Liver (tissue), 9 donors: ENCODE measurements around the gene EBF3. TPM values are rescaled to one million over a fixed set of nuclear protein-coding genes. Genes with fewer than 3 reads are reported as not detected.

Source experiments
- DNase-seq: peaks from one replicate; pipeline ENCODE4 v3.0.0-alpha.2; 2017; ENCODE audit warnings: low spot score
- H3K27ac ChIP-seq, 2 donors: one replicate each; pipeline ENCODE4 v1.7.0; 2013; ENCODE audit warnings: inconsistent platforms in 2 of 2, low read length in 2 of 2, control low read depth in 1 of 2, low read depth in 1 of 2, mild to moderate bottlenecking in 1 of 2
- H3K27me3 ChIP-seq, 4 donors: one replicate each; pipeline versions ENCODE4 v1.6.1 to v1.7.0; 2013; ENCODE audit warnings: low read length in 3 of 4, inconsistent platforms in 1 of 4, mild to moderate bottlenecking in 1 of 4, moderate library complexity in 1 of 4; ENCODE audit not compliant: control insufficient read depth in 4 of 4, insufficient read depth in 4 of 4
- H3K36me3 ChIP-seq, 4 donors: one replicate each; pipeline versions ENCODE4 v1.6.1 to v1.7.0; 2013; ENCODE audit warnings: low read length in 3 of 4, mild to moderate bottlenecking in 3 of 4, low read depth in 1 of 4, moderate library complexity in 1 of 4; ENCODE audit not compliant: control insufficient read depth in 4 of 4, insufficient read depth in 3 of 4
- H3K4me1 ChIP-seq, 4 donors: one replicate each; pipeline versions ENCODE4 v1.6.1 to v1.7.0; 2013; ENCODE audit warnings: low read length in 3 of 4, mild to moderate bottlenecking in 3 of 4, moderate library complexity in 1 of 4; ENCODE audit not compliant: control insufficient read depth in 4 of 4, insufficient read depth in 4 of 4
- H3K4me3 ChIP-seq, 3 donors: one replicate each; pipeline versions ENCODE4 v1.6.1 to v1.7.0; 2013; ENCODE audit warnings: low read length in 3 of 3, control low read depth in 1 of 3, low read depth in 1 of 3, mild to moderate bottlenecking in 1 of 3
- H3K9ac ChIP-seq, 2 donors: one replicate each; pipeline ENCODE4 v1.7.0; 2013; ENCODE audit warnings: low read length in 2 of 2, mild to moderate bottlenecking in 2 of 2, moderate library complexity in 2 of 2, control low read depth in 1 of 2, low read depth in 1 of 2
- H3K9me3 ChIP-seq, 4 donors: one replicate each; pipeline versions ENCODE4 v1.6.1 to v1.7.0; 2013; ENCODE audit warnings: low read length in 3 of 4; ENCODE audit not compliant: control insufficient read depth in 4 of 4
- FOXA1 ChIP-seq: IDR thresholded peaks from 2 replicates; pipeline ENCODE4 v1.6.1; 2016; ENCODE audit warnings: antibody characterized with exemption
- FOXA2 ChIP-seq: IDR thresholded peaks from 2 replicates; pipeline ENCODE4 v1.6.1; 2016; ENCODE audit warnings: antibody characterized with exemption
- GABPA ChIP-seq, 2 donors: IDR thresholded peaks in 1 of 2; conservative IDR thresholded peaks in 1 of 2; 2 replicates each; pipeline ENCODE4 v1.6.1; 2016; ENCODE audit warnings: antibody characterized with exemption in 2 of 2, mild to moderate bottlenecking in 1 of 2, moderate library complexity in 1 of 2
- HNF4A ChIP-seq, 2 donors: conservative IDR thresholded peaks; 2 replicates each; pipeline ENCODE4 v1.6.1; 2016; ENCODE audit warnings: antibody characterized with exemption in 2 of 2, mild to moderate bottlenecking in 2 of 2
- HNF4G ChIP-seq: IDR thresholded peaks from 2 replicates; pipeline ENCODE4 v1.6.1; 2016; ENCODE audit warnings: antibody characterized with exemption
- JUND ChIP-seq, 2 donors: IDR thresholded peaks; 2 replicates each; pipeline ENCODE4 v1.6.1; 2016; ENCODE audit warnings: antibody characterized with exemption in 2 of 2
- NR2F2 ChIP-seq: IDR thresholded peaks from 2 replicates; pipeline ENCODE4 v1.6.1; 2016; ENCODE audit warnings: antibody characterized with exemption
- RAD21 ChIP-seq, 2 donors: IDR thresholded peaks; 2 replicates each; pipeline ENCODE4 v1.6.1; 2016; ENCODE audit warnings: antibody characterized with exemption in 2 of 2, mild to moderate bottlenecking in 2 of 2
- RXRA ChIP-seq, 2 donors: IDR thresholded peaks; 2 replicates each; pipeline ENCODE4 v1.6.1; 2017 to 2018; ENCODE audit warnings: antibody characterized with exemption in 2 of 2, mild to moderate bottlenecking in 1 of 2
- TAF1 ChIP-seq: conservative IDR thresholded peaks from 2 replicates; pipeline ENCODE4 v1.6.1; 2016; ENCODE audit warnings: antibody characterized with exemption, mild to moderate bottlenecking
- YY1 ChIP-seq: IDR thresholded peaks from 2 replicates; pipeline ENCODE4 v1.6.1; 2016; ENCODE audit warnings: antibody characterized with exemption, mild to moderate bottlenecking
- WGBS: extraction: QIAGEN DNeasy Blood & Tissue Kit; methylation state at CpG from one replicate; pipeline ENCODE4 v1.1.7; 2013; 5-methylcytosine and 5-hydroxymethylcytosine counted together
- polyA plus RNA-seq, 2 donors: library from polyadenylated mRNA; stranded (reverse) in 1 of 2; unstranded in 1 of 2; fragments of 200-250 nt in 1 of 2; fragments of >200 nt in 1 of 2; fragmentation: Nextera tagmentation in 1 of 2; extraction: Ambion mirVana in 1 of 2; gene quantifications; one replicate each; pipeline versions ENCODE4 v1.2.1 to v1.2.3, GENCODE V29; 2013 to 2015
- total RNA-seq, 2 donors: library from RNA; depleted of rRNA; stranded (reverse); fragments of >200 nt; gene quantifications; one replicate each; pipeline ENCODE4 v1.2.3, GENCODE V29; 2014
- TF ChIP-seq, protein P1 (sequence below): IDR thresholded peaks from 2 replicates; pipeline ENCODE4 v1.6.1; 2016; ENCODE audit warnings: antibody characterized with exemption, mild to moderate bottlenecking
- TF ChIP-seq, protein P2 (sequence below): IDR thresholded peaks from 2 replicates; pipeline ENCODE4 v1.6.1; 2016; ENCODE audit warnings: antibody characterized with exemption
- TF ChIP-seq, protein P3 (sequence below): IDR thresholded peaks from 2 replicates; pipeline ENCODE4 v1.6.1; 2016; ENCODE audit warnings: antibody characterized with exemption
- TF ChIP-seq, protein P4 (sequence below): IDR thresholded peaks from 2 replicates; pipeline ENCODE4 v1.6.1; 2016; ENCODE audit warnings: antibody characterized with exemption
- donor health status: healthy.
- donor health status: healthy.
- donor health status: healthy.
- donor health status: healthy.
- donor health status: healthy.

EBF3 gene
- total and polyA plus RNA-seq, 4 donors: 0.02 to 0.08 TPM; not detected in 2

DNA sequence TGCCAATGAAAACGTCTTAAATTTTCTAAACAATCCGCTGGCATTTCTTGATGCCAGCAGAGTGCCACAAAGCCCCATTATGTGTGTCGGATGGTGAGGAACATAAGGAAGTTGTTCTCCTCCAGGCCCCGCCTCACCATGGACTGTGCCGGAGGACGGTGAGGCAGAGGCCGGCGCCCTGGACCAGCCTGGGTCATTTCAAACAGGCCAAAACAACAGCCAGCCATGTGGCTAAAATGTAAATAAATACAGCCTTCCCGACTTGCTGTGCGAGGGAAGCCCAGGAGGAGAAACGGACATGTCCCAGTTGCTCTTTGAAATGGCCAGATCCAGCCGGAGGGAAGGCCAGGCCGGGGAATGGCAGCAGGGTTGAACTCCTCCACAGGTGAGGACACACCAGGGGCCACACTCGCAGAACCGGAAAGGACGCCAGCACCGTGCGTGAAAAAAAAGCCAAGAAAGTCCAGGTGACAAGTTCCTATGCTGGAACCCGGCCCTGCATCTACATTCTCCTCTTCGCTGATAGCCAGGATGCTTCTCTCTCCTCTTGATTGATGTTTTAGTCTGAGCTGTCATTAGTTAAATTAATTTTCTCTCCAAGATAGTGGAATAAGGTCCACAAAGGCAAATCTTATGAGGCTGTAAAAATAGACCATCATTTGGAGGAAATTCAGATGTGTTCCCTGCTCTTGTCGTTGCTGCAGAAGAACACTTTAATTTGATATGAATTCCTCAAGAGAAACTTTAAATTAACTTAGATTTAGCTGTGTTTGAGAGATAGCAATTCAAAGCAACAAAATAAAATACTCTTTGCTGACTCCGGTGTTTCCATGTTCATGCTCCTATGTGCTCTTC lies 64.6 kb downstream of the EBF3 start:
- WGBS: 60% methylated on average over 22 of the region's 22 CpGs
- no peak overlapping the region for H3K9ac ChIP-seq
- H3K36me3 ChIP-seq: no peaks in the 10 kb centered on the region
- no peaks in the 10 kb centered on the region for H3K9me3 ChIP-seq
- peaks cover 0 to 6% (median 4%) of the 10 kb centered on the region in 4 donors for H3K27me3 ChIP-seq
- H3K4me3 ChIP-seq: no peak overlapping the region
- DNase-seq: no peak
- TF ChIP-seq HNF4A (conservative IDR thresholded peaks at IDR 0.05) (no peak), YY1 (no peak), GABPA (IDR thresholded peaks at IDR 0.05 in 1 of 2, conservative IDR thresholded peaks at IDR 0.05 in 1 of 2) (no peak), RAD21 (IDR thresholded peaks at IDR 0.05) (no peak), TAF1 (no peak), FOXA2 (no peak), JUND (IDR thresholded peaks at IDR 0.05) (no peak), NR2F2 (no peak), HNF4G (no peak), FOXA1 (no peak)
- TF ChIP-seq, protein P1, sequence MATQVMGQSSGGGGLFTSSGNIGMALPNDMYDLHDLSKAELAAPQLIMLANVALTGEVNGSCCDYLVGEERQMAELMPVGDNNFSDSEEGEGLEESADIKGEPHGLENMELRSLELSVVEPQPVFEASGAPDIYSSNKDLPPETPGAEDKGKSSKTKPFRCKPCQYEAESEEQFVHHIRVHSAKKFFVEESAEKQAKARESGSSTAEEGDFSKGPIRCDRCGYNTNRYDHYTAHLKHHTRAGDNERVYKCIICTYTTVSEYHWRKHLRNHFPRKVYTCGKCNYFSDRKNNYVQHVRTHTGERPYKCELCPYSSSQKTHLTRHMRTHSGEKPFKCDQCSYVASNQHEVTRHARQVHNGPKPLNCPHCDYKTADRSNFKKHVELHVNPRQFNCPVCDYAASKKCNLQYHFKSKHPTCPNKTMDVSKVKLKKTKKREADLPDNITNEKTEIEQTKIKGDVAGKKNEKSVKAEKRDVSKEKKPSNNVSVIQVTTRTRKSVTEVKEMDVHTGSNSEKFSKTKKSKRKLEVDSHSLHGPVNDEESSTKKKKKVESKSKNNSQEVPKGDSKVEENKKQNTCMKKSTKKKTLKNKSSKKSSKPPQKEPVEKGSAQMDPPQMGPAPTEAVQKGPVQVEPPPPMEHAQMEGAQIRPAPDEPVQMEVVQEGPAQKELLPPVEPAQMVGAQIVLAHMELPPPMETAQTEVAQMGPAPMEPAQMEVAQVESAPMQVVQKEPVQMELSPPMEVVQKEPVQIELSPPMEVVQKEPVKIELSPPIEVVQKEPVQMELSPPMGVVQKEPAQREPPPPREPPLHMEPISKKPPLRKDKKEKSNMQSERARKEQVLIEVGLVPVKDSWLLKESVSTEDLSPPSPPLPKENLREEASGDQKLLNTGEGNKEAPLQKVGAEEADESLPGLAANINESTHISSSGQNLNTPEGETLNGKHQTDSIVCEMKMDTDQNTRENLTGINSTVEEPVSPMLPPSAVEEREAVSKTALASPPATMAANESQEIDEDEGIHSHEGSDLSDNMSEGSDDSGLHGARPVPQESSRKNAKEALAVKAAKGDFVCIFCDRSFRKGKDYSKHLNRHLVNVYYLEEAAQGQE: no peak
- TF ChIP-seq, protein P2, sequence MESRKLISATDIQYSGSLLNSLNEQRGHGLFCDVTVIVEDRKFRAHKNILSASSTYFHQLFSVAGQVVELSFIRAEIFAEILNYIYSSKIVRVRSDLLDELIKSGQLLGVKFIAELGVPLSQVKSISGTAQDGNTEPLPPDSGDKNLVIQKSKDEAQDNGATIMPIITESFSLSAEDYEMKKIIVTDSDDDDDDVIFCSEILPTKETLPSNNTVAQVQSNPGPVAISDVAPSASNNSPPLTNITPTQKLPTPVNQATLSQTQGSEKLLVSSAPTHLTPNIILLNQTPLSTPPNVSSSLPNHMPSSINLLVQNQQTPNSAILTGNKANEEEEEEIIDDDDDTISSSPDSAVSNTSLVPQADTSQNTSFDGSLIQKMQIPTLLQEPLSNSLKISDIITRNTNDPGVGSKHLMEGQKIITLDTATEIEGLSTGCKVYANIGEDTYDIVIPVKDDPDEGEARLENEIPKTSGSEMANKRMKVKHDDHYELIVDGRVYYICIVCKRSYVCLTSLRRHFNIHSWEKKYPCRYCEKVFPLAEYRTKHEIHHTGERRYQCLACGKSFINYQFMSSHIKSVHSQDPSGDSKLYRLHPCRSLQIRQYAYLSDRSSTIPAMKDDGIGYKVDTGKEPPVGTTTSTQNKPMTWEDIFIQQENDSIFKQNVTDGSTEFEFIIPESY: no peak
- TF ChIP-seq, protein P3, sequence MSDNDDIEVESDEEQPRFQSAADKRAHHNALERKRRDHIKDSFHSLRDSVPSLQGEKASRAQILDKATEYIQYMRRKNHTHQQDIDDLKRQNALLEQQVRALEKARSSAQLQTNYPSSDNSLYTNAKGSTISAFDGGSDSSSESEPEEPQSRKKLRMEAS: no peak
- H3K27ac ChIP-seq: no peak overlapping the region
- no peaks in the 10 kb centered on the region for H3K4me1 ChIP-seq

DNA sequence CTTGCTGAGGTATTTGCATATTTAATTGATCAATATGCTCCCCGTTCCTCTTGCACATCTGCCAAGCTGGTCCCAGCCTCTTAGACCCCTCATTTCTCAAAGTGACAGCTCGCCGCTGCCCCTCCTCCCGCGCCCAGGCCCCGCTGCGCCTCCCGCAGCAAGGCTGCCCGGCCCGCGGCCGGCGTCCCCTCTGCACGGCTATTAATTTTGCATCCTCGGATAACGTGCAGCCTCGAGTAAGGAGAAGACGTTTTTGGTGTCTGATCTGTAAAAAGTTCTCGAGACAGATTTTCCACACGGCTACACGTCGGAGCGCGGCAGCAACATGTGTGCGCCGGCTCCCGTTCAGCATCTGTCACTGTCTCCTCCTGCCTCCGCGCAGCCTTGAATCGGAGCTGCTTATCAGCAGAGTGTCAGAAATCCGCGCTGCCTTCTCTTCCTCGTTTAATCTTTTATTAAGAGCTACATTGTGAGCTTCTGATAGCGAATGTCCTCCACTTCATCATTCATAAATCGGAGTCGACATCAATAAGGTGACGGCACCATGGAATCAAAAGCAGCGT lies 65.3 kb downstream of the EBF3 start:
- H3K4me1 ChIP-seq: peaks cover 0 to under 1% (median 0%) of the 10 kb centered on the region in 4 donors
- H3K27ac ChIP-seq: no peak overlapping the region
- no peak for TF ChIP-seq YY1
- no peak for TF ChIP-seq JUND (IDR thresholded peaks at IDR 0.05)
- TF ChIP-seq, protein P1: no peak
- TF ChIP-seq FOXA2: no peak
- no peak for TF ChIP-seq RXRA (IDR thresholded peaks at IDR 0.05)
- TF ChIP-seq RAD21 (IDR thresholded peaks at IDR 0.05): no peak
- no peak for TF ChIP-seq GABPA (IDR thresholded peaks at IDR 0.05 in 1 of 2, conservative IDR thresholded peaks at IDR 0.05 in 1 of 2)
- TF ChIP-seq, protein P4, sequence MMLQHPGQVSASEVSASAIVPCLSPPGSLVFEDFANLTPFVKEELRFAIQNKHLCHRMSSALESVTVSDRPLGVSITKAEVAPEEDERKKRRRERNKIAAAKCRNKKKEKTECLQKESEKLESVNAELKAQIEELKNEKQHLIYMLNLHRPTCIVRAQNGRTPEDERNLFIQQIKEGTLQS: no peak
- 64% methylated on average over 38 of the region's 38 CpGs for WGBS
- H3K4me3 ChIP-seq: no peak overlapping the region
- no peaks in the 10 kb centered on the region for H3K36me3 ChIP-seq
- H3K27me3 ChIP-seq: peaks cover 0 to 7% (median 4%) of the 10 kb centered on the region in 4 donors
- no peak for DNase-seq
- no peaks in the 10 kb centered on the region for H3K9me3 ChIP-seq
- no peak overlapping the region for H3K9ac ChIP-seq
